Measurements from ENCODE around the gene CYP11A1.

Gene CYP11A1

DNA sequence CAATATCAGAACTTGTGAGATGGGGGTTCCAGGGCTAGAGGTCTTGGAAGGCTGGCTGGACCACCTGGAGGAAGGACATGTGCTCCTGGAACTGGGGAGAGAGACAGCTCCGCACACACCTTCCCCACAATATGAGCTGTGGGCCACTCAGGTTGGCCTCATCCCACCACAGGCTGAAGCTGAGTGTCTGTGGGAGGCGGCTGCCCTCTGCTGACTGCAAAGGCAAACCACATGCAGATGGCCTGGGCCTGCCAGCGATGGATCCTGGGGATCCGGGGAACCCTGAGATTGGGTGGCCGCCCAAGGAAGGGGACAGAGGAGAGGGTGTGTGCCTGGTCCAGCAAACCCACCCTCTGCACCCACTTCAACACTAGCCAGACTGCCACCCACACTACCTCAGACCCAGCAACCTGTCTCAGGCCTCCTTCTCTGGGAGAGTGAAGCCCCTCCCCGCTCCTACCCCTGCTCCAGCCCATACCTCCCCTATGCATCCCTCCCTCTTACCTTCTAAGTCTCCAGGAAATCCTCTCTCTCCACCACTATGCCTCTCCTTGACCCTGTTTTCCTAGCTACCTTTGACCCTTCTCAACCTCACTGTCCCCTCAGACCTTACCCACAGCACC is 44.8 kb downstream of the CYP11A1 start:
- no peaks in the 10 kb centered on the region for H3K9me3 ChIP-seq (ENCODE audit: control insufficient read depth in 1 of 2, low read length in 2 of 2)
- H3K4me1 ChIP-seq (ENCODE audit: control insufficient read depth in 1 of 2, insufficient read depth in 2 of 2, low read length in 2 of 2) = no peaks in the 10 kb centered on the region
- no peak overlapping the region for H3K27ac ChIP-seq (ENCODE audit: low read depth, low read length)
- no peak overlapping the region for H3K4me3 ChIP-seq (ENCODE audit: low read depth in 1 of 2, low read length in 2 of 2)
- H3K9ac ChIP-seq (ENCODE audit: low read depth in 1 of 2, low read length in 2 of 2) = no peak overlapping the region
- H3K36me3 ChIP-seq (ENCODE audit: control insufficient read depth in 1 of 2, insufficient read depth in 2 of 2, low read length in 2 of 2) = no peaks in the 10 kb centered on the region
- H3K27me3 ChIP-seq (ENCODE audit: control insufficient read depth in 1 of 2, insufficient read depth in 2 of 2, low read length in 2 of 2) = no peaks in the 10 kb centered on the region

DNA sequence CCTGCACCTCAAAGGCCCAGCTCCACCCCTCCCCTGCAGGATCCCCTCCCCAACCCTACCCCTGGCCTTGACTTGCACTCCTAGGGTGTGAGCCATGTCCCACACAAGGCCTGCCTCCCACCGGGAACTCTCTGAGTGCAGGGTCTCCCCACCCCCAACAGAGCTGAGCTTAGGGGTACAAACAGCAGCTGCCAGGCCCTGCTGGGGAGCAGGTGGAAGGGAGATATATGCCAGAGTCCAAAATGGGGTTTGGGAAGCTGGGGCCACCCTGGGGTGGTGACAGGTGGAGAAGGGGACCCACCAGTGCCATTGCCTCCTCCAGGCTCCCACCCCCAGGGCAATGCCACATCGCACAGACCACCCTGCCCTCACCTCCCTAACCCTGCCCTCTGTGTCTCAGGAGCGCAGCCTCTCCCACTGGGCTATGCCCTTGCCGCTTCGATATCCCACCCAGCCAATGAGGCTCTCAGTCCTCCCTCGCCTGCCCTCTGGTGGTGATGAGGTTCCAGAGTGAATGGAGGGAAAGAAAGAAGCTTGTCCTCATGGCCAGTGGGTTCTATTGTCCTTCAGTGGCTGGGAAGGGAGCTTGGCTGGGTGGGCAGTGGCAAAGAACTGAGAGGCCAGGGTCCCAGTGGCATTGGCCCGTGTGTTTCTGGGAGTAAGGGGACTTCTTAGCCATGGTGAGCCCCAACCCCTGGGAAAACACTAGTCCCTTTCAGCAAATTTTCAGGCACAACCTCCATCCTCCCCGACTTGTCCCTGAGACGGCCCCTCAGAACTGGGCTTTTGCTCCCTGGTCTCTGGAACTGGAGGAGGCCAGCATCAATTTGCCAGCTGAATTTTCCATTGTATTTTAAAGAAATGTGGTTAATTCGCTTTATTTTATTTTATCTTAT is 46.8 kb downstream of the CYP11A1 start:
- no peaks in the 10 kb centered on the region for H3K9me3 ChIP-seq (ENCODE audit: control insufficient read depth in 1 of 2, low read length in 2 of 2)
- no peaks in the 10 kb centered on the region for H3K27me3 ChIP-seq (ENCODE audit: control insufficient read depth in 1 of 2, insufficient read depth in 2 of 2, low read length in 2 of 2)
- no peaks in the 10 kb centered on the region for H3K36me3 ChIP-seq (ENCODE audit: control insufficient read depth in 1 of 2, insufficient read depth in 2 of 2, low read length in 2 of 2)
- no peak overlapping the region for H3K9ac ChIP-seq (ENCODE audit: low read depth in 1 of 2, low read length in 2 of 2)
- peaks cover 0 to 2% of the 10 kb centered on the region in 2 donors for H3K4me1 ChIP-seq (ENCODE audit: control insufficient read depth in 1 of 2, insufficient read depth in 2 of 2, low read length in 2 of 2)
- H3K4me3 ChIP-seq (ENCODE audit: low read depth in 1 of 2, low read length in 2 of 2) = no peak overlapping the region
- no peak overlapping the region for H3K27ac ChIP-seq (ENCODE audit: low read depth, low read length)

DNA sequence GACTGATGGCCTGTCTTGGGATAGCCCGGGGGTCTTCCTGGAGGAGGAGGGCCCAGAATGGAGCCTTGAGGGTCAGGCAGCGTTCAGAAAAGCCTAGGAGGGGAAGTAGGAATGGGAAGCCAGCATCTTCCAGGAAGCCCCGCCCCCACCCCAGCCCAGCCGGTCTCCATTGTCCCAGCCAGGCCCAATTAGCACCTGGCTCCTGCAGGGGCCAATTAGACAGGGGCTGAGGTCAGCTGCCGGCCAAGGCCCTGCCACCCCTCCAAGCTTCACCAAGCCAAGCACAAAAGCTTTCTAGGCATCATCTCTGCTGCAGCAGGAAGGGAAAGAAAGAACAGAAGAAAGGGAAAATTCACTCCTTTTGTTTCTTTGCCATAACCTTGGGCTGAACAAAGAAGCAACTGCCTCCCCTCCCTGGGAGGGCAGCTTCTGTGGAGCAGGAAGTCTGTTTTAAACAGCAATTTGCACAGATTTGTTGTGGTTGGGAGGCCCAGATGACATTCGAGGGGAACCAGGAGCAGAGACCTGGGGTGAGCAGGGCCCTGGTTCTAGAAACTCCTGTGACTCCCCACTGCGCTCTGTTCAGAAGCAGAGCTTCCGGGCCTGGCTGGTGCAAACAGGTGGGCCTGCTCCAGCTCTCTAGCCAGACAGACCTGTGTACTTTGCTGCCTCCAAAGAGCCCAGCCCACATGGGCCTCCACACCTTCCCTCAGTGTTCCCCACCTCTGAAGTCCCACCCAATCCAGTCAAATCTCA is 47.7 kb downstream of the CYP11A1 start:
- H3K27ac ChIP-seq (ENCODE audit: low read depth, low read length) = no peak overlapping the region
- no peak overlapping the region for H3K9ac ChIP-seq (ENCODE audit: low read depth in 1 of 2, low read length in 2 of 2)
- H3K9me3 ChIP-seq (ENCODE audit: control insufficient read depth in 1 of 2, low read length in 2 of 2) = no peaks in the 10 kb centered on the region
- H3K36me3 ChIP-seq (ENCODE audit: control insufficient read depth in 1 of 2, insufficient read depth in 2 of 2, low read length in 2 of 2) = no peaks in the 10 kb centered on the region
- peaks cover 0 to 4% of the 10 kb centered on the region in 2 donors for H3K4me1 ChIP-seq (ENCODE audit: control insufficient read depth in 1 of 2, insufficient read depth in 2 of 2, low read length in 2 of 2)
- H3K27me3 ChIP-seq (ENCODE audit: control insufficient read depth in 1 of 2, insufficient read depth in 2 of 2, low read length in 2 of 2) = no peaks in the 10 kb centered on the region
- no peak overlapping the region for H3K4me3 ChIP-seq (ENCODE audit: low read depth in 1 of 2, low read length in 2 of 2)

DNA sequence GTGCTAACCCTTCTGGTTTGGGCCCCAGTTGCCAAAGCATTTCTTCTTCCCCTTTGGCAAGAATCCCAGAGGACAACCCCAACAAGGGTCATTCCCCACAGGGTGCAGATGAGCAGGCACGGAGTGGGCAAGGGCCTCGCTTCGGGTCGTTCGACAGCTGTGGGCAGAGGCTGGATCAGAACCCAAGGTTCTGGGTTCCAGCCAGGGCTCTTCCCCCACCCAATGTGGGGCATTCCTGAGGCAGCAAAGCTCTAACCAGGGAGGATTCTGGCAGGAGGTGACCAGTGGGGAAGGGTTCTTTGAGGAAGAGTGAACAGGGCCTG is 48.3 kb downstream of the CYP11A1 start:
- Histone ChIP-seq H3K4me3 (ENCODE audit: low read depth in 1 of 2, low read length in 2 of 2) (no peak overlapping the region), H3K4me1 (ENCODE audit: control insufficient read depth in 1 of 2, insufficient read depth in 2 of 2, low read length in 2 of 2) (peaks cover 0 to 4% of the 10 kb centered on the region in 2 donors)

DNA sequence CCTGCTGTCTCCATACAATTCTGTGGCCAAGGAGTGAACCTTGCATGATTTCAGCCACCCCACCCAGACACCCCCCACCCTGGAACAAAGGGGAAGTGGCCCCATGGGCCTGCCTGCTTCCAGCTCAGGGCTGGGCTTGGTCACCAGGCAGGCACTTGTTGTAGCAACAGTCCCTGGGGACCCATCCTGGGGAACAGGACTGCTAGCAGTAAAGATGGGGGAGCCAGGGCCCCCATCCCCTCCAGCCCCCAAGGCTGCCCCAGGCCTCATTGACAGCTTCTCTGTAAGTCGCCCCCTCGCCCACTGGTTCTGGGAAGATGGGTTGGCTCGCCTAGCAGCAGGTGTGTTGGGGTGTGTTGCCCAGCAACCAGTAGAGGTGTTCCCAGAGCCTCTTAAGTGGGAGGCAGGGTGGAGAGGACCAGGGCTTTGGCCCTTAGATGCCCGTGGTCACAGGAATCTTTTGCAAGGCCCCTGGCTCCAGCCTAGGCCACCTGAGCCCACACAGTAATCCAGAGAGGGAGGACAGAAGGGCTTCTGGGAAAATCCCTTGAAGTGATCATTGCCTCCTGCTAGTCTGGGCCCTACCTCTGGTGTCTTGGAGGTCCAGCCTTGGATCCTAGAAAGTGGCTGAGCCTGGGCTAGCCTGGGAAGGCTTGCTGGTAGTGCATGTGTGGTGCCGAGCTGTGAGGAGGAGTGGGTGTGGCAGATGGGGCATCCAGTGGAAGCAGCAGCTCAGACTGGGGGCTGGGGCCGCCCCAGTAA is 48.9 kb downstream of the CYP11A1 start:
- Histone ChIP-seq H3K4me3 (ENCODE audit: low read depth in 1 of 2, low read length in 2 of 2) (no peak overlapping the region), H3K27me3 (ENCODE audit: control insufficient read depth in 1 of 2, insufficient read depth in 2 of 2, low read length in 2 of 2) (no peaks in the 10 kb centered on the region), H3K27ac (ENCODE audit: low read depth, low read length) (no peak overlapping the region), H3K9ac (ENCODE audit: low read depth in 1 of 2, low read length in 2 of 2) (no peak overlapping the region), H3K9me3 (ENCODE audit: control insufficient read depth in 1 of 2, low read length in 2 of 2) (no peaks in the 10 kb centered on the region), H3K4me1 (ENCODE audit: control insufficient read depth in 1 of 2, insufficient read depth in 2 of 2, low read length in 2 of 2) (peaks cover 0 to 4% of the 10 kb centered on the region in 2 donors), H3K36me3 (ENCODE audit: control insufficient read depth in 1 of 2, insufficient read depth in 2 of 2, low read length in 2 of 2) (no peaks in the 10 kb centered on the region)

More for the DNA sequence above, 48.3 kb downstream of the CYP11A1 start:
- no peak overlapping the region for H3K9ac ChIP-seq (ENCODE audit: low read depth in 1 of 2, low read length in 2 of 2)
- H3K27me3 ChIP-seq (ENCODE audit: control insufficient read depth in 1 of 2, insufficient read depth in 2 of 2, low read length in 2 of 2) = no peaks in the 10 kb centered on the region
- H3K36me3 ChIP-seq (ENCODE audit: control insufficient read depth in 1 of 2, insufficient read depth in 2 of 2, low read length in 2 of 2) = no peaks in the 10 kb centered on the region
- H3K27ac ChIP-seq (ENCODE audit: low read depth, low read length) = no peak overlapping the region
- H3K9me3 ChIP-seq (ENCODE audit: control insufficient read depth in 1 of 2, low read length in 2 of 2) = no peaks in the 10 kb centered on the region

DNA sequence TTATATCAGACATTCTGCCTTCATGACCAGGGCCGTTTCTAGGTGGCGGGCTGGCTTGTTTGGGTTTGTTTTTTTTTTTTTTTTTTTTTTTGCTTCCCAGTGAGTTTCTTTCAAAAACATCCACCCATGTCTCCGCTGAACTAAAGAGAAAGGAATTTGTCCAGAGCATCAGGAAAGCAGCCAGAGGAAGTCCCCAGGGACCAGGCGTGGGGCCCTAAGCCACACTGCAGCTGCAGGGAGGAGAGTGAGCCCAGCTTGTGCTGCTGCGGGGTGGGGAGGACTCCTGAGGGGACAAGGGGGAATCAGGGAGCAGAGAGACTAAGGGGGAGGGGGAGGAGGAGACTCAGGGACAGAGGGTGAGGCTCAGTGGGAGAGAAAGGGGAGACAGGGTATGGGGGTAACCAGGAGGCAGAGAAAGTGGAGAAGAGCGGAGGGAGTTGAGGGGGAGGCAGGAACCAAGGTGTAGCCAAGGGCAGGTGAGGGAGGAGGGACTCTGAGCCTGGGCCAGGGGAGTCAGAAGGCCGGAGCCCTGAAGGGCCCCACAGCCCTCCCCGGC is 49.5 kb downstream of the CYP11A1 start:
- Histone ChIP-seq H3K27me3 (ENCODE audit: control insufficient read depth in 1 of 2, insufficient read depth in 2 of 2, low read length in 2 of 2) (no peaks in the 10 kb centered on the region), H3K4me1 (ENCODE audit: control insufficient read depth in 1 of 2, insufficient read depth in 2 of 2, low read length in 2 of 2) (peaks cover 0 to 4% of the 10 kb centered on the region in 2 donors), H3K9ac (ENCODE audit: low read depth in 1 of 2, low read length in 2 of 2) (no peak overlapping the region), H3K36me3 (ENCODE audit: control insufficient read depth in 1 of 2, insufficient read depth in 2 of 2, low read length in 2 of 2) (no peaks in the 10 kb centered on the region), H3K4me3 (ENCODE audit: low read depth in 1 of 2, low read length in 2 of 2) (no peak overlapping the region), H3K27ac (ENCODE audit: low read depth, low read length) (no peak overlapping the region), H3K9me3 (ENCODE audit: control insufficient read depth in 1 of 2, low read length in 2 of 2) (no peaks in the 10 kb centered on the region)

DNA sequence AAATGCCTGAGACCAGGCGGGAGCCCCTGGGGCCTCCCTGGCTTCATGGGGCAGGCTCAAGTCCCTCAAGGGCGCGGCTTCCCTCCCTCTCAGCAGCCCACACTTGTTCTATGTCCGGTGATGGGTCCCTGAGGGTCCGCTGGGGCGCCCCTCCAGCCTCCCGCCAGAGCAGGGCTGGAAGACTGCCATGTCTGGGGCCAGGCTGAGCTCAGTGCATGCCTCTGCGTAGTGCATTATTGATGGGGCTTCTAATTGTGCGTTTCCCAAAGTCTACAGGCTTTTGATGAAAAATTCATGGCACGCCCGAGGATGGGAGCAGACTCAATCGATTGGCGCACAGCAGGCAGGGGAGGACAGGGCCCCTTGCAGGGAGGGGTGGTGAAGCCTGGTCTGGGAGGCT is 51.3 kb downstream of the CYP11A1 start:
- Histone ChIP-seq H3K4me3 (ENCODE audit: low read depth in 1 of 2, low read length in 2 of 2) (no peak overlapping the region), H3K9ac (ENCODE audit: low read depth in 1 of 2, low read length in 2 of 2) (no peak overlapping the region), H3K36me3 (ENCODE audit: control insufficient read depth in 1 of 2, insufficient read depth in 2 of 2, low read length in 2 of 2) (no peaks in the 10 kb centered on the region), H3K9me3 (ENCODE audit: control insufficient read depth in 1 of 2, low read length in 2 of 2) (no peaks in the 10 kb centered on the region), H3K27ac (ENCODE audit: low read depth, low read length) (no peak overlapping the region), H3K4me1 (ENCODE audit: control insufficient read depth in 1 of 2, insufficient read depth in 2 of 2, low read length in 2 of 2) (peaks cover 0 to 4% of the 10 kb centered on the region in 2 donors), H3K27me3 (ENCODE audit: control insufficient read depth in 1 of 2, insufficient read depth in 2 of 2, low read length in 2 of 2) (no peaks in the 10 kb centered on the region)

DNA sequence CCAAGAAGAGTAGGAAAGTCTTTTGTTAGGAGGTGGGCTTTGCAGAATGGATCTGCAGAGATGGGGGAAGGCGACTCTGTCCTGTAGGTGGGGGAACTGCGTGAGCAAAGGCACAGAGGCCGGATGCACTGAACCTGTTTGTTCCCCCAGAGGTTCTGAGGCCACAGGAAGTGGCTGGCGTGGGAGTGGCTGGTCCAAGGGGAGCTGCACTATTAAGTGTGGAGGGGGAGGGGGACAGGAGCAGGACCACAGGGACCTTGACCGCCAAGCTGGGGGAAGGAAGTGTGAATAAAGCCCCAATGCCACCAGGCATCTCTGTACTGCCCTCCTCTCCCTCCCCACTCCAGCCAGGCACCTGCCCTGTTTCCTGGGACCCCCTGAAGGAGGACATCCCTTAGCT is 51.8 kb downstream of the CYP11A1 start:
- Histone ChIP-seq H3K4me3 (ENCODE audit: low read depth in 1 of 2, low read length in 2 of 2) (no peak overlapping the region), H3K27me3 (ENCODE audit: control insufficient read depth in 1 of 2, insufficient read depth in 2 of 2, low read length in 2 of 2) (no peaks in the 10 kb centered on the region), H3K9me3 (ENCODE audit: control insufficient read depth in 1 of 2, low read length in 2 of 2) (no peaks in the 10 kb centered on the region), H3K27ac (ENCODE audit: low read depth, low read length) (no peak overlapping the region), H3K36me3 (ENCODE audit: control insufficient read depth in 1 of 2, insufficient read depth in 2 of 2, low read length in 2 of 2) (no peaks in the 10 kb centered on the region), H3K9ac (ENCODE audit: low read depth in 1 of 2, low read length in 2 of 2) (no peak overlapping the region), H3K4me1 (ENCODE audit: control insufficient read depth in 1 of 2, insufficient read depth in 2 of 2, low read length in 2 of 2) (peaks cover 0 to 4% of the 10 kb centered on the region in 2 donors)

DNA sequence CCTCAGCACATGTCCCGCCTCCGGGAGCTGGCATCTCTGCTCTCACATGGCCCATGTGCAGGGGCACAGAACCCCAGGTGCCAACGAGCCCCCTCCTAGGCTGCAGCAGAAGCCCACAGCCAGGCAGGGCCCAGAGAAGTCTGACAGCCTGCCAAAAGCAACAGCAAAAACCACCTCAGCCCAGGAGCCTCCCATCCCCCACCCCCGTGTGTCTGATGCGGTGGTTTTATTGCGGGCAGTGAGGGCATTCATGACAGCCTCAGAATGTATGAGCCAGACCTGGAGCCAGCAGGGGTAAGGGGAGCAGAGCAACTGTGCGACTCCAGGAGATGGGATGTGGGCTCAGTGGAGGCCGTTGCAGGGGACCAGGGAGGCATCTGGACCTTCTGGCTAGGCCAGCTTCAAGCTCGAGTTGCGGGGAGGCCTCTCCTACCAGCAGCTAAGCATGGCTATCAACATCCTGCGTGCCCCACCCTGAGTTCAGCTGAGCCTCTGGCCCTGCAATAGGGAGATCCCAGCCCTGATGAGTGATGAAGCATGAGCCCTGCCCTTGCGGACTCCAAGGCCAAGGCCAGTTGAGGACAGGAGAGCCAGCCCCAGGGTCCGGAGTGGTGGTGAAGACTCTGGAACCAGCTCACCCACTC is 52.5 kb downstream of the CYP11A1 start:
- no peaks in the 10 kb centered on the region for H3K27me3 ChIP-seq (ENCODE audit: control insufficient read depth in 1 of 2, insufficient read depth in 2 of 2, low read length in 2 of 2)

More for the DNA sequence above, 52.5 kb downstream of the CYP11A1 start:
- no peak overlapping the region for H3K4me3 ChIP-seq (ENCODE audit: low read depth in 1 of 2, low read length in 2 of 2)
- peaks cover 0 to 4% of the 10 kb centered on the region in 2 donors for H3K4me1 ChIP-seq (ENCODE audit: control insufficient read depth in 1 of 2, insufficient read depth in 2 of 2, low read length in 2 of 2)
- H3K27ac ChIP-seq (ENCODE audit: low read depth, low read length) = no peak overlapping the region
- no peaks in the 10 kb centered on the region for H3K9me3 ChIP-seq (ENCODE audit: control insufficient read depth in 1 of 2, low read length in 2 of 2)
- no peak overlapping the region for H3K9ac ChIP-seq (ENCODE audit: low read depth in 1 of 2, low read length in 2 of 2)
- no peaks in the 10 kb centered on the region for H3K36me3 ChIP-seq (ENCODE audit: control insufficient read depth in 1 of 2, insufficient read depth in 2 of 2, low read length in 2 of 2)

Data from duodenal mucosa (tissue), 2 donors.